G401 (cell line): ENCODE data around the gene HDLBP. TPM values are rescaled to one million over a fixed set of nuclear protein-coding genes. Genes with fewer than 3 reads are reported as not detected.

Experiments used
- DNase-seq: peaks from one replicate; pipeline ENCODE4 v3.0.0-alpha.2; 2015; ENCODE audit warnings: low spot score
- in situ Hi-C: cut with HindIII; loops from 2 replicates; pipeline ENCODE4 v1.10.0; 2016; ENCODE audit warnings: low sequenced_read_pairs, mixed read lengths
- total RNA-seq: library from RNA; depleted of rRNA; stranded (reverse); fragments of >200 nt; shearing (Covaris generic); gene quantifications from 2 replicates; pipeline ENCODE4 v1.2.3, GENCODE V29; 2014

HDLBP gene
- total RNA-seq, 1 experiment from 2014 or later, result 442 TPM

DNA sequence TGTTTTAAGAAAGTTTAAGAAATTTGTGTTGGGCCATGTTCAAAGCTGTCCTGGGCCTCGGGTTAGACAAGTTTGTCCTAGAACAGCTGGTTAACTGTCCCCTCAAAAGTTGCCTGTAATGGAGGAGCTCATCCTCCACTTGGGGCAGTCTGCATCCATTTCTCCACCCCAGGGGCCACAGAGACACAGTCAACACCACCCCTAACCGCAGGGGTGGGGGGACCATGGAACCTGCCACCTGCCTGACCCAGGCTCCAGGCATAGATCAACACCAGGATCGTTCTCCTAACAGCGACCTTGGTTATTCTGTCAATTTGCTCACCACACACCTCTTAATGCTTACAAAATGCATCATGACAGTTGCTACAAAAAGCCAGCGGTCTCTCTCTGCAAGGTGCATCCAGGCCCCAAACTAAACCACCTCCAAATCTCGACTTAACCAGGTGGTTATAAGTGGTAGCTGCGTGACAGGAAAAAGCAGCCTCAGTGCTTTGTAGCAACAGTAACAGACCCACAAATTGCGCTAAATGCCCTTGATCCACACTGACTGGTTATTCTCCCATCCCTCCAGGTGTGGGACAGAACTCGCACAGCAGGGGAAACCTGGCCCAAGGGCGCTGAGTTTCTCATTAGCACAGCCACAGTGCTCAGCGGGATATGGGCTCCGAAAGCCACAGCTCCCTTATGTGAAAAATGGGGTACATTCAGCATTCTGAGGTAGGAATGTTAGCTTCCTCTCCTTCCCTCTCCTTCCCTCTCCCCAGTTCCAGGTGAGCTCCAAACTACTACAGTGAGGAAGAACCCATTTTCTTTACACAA, 48.0 kb downstream of the HDLBP start:
- in situ Hi-C loops, result no loop called here
- no peak for DNase-seq

- no peak for DNase-seq
- in situ Hi-C loops, result no loop called here
Measured at GRCh38 chr2:241265506-241265905, 50.0 kb downstream of the HDLBP start.

DNA sequence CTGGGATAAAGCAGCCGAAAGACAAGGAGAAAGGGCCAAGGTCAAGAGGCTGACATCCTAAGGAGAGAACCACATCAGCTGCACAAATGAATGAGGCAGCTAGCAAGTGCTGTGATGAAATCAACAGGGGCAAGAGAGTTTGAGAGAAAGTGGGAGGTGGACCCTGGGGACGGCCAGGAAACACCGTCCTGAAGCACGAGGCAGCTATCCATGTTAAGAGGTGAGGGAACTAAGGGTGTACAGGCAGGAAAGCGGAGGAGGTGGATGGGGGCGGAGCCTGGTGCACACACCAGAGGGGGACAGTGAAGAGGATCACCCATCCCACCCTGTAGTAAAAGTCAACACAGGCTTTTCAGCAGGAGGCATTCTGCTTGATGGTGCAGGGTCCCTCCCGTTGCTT, 52.4 kb downstream of the HDLBP start:
- DNase-seq, result no peak
- in situ Hi-C loops, result no loop called here

DNA sequence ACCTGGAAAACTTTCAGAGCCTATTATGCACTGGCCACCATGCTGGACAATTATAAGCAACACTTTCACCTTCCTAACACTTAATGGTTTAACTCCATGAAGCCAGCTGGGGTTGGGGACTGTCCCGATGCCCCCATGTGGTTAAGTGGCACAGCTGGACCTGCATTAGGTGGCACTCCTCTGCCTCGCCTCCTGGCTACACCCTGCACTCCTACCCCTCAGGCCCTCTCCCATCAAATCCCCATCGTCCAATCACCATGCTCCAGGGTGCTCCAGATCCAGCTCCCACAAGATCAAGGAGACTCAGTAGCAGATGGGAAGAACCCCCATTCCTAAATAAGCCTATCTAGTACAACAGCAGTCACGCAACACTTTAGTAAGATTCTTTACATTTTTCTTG, 53.8 kb downstream of the HDLBP start:
- in situ Hi-C loops, result no loop called here
- no peak for DNase-seq

GRCh38 chr2:241260911-241261310, 54.6 kb downstream of the HDLBP start:
- no peak for DNase-seq
- in situ Hi-C loops, result no loop called here

DNA sequence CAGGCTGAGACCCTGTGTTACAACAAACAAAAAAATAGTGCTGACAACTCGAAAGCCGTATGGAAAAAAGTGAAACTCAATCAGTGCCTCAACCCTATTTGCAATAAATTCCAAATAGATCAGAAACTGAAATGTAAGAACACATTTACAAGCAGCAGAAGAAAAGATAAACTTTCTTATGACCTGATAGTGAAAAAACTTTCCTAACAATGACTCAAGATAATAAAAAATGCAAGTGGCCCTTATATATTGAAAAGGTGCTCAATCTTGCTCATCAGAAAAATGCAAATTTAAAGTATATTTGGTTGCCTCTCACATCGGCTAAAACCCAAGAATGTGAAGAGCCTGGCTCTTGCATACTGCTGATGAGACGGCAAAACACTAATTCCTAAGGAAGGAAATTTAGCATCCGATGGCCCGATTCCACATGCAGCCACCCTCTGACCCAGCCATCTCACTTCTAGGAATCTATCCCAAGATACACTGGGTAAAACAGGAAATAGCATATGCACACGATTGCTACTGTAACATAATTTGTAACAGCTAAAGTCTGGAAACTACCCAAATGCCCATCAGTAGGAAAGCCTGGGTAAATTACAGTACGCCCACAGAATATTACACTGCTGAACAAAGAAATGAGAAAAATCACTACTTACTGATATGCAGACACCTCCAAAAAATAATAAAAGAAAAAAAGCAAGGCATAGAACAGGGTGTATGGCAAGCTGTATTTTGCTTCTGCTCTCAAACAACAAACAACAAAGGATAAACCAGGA, 56.8 kb downstream of the HDLBP start:
- in situ Hi-C loops, result no loop called here

DNA sequence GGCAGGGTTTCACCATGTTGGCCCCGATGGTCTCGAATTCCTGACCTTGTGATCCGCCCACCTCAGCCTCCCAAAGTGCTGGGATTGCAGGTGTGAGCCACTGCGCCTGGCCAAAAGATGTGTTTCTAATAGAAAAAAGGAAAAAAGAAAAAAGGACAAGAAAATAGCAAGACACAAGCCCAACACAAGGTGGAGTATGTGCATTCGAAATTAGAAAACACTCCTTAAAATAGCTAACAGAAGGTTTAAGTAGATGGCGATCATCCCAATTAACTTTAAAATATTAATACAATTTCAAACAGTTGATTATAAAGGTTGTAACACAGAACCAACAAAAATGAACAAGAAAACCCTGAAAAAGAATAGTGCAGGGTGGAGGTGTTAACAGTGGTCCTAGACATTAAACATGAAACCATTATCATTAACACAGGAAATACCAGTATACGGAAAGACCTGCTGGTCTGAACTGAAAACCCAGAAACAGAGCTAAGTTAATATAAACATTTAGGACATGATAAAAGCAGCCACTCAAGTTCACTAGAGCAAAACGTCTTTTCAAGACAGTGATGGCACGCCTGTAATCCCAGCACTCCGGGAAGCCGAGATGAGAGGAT, 57.9 kb downstream of the HDLBP start:
- in situ Hi-C loops, result no loop called here
- DNase-seq, result no peak

More for the DNA sequence above, 56.8 kb downstream of the HDLBP start:
- DNase-seq, result no peak

DNA sequence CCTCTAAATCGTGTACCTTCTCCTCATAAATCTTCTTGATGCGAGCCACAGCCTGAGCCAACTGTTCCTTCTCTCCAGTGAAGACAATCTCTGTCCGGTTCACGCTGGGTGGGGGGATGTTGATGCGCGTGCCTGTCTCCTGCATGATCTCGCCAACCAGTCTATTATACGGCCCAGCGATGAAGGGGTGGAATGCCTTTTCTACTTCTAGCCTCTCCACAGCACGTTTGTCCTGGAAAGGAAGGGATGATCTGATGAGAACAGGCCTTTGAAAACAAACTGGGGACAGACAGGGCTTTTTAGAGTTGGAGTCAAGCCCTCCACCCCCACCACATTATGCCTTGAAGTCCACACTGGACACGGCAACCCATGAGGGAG, 59.3 kb downstream of the HDLBP start:
- in situ Hi-C loops, result no loop called here
- DNase-seq, result no peak

GRCh38 chr2:241255542-241256167, 59.8 kb downstream of the HDLBP start:
- in situ Hi-C loops, result no loop called here

GRCh38 chr2:241254904-241255351, 60.5 kb downstream of the HDLBP start:
- DNase-seq, result no peak
- in situ Hi-C loops, result no loop called here

More at GRCh38 chr2:241255542-241256167, 59.8 kb downstream of the HDLBP start:
- no peak for DNase-seq

DNA sequence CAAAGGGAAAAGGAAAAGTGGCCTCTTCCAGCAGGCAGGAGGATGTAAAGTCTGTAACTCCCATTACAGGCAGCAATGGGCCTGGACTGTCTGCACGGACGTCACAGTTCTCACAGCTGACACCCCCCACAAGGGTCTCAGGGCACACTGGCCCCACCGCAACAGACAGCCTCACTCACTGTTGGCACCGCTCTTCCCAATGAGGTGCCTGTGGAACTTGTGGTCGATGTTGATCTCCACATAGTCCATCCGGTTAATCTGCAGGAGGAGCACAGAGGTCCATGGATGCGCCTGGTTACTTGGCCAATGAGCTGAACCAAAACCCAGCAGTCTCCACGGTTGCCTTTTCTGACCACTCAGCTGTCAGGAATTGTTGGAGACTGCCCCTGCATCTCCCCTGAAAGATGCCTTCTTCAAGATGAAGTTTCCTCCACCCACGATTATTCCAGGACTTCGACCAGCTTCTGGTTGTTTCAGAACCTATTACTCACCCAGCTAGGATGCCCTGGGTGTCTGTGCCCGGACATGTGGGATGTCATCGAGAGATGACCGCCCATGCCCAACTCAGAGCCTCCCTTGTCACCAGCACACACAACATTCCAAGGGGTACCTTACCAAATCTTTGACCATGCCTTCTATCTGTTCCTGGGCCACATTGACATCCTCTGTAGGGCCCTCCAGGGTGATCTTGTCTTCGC, 62.5 kb downstream of the HDLBP start:
- in situ Hi-C loops, result no loop called here
- no peak for DNase-seq

GRCh38 chr2:241249654-241250053, 65.8 kb downstream of the HDLBP start:
- DNase-seq, result no peak
- in situ Hi-C loops, result no loop called here

DNA sequence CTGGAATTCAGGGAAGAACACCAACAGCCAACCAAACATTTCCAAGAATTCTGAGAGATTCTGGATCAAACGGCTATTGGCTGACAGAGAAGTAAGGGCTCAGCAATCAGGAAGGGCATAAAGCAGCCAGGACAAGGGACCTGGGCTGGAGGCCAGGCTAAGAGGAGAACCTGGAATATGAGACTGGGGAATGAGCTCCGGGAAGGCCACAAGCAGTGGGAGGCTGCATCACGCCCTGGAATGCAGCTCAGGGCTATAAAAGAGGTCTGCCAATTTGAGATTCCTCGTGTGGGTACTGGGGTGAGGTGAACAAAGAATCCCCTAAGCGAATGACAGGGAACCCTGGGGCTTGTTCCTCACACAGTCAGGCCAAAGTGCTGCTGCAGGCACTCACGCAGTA, 66.6 kb downstream of the HDLBP start:
- DNase-seq, result no peak
- in situ Hi-C loops, result no loop called here

DNA sequence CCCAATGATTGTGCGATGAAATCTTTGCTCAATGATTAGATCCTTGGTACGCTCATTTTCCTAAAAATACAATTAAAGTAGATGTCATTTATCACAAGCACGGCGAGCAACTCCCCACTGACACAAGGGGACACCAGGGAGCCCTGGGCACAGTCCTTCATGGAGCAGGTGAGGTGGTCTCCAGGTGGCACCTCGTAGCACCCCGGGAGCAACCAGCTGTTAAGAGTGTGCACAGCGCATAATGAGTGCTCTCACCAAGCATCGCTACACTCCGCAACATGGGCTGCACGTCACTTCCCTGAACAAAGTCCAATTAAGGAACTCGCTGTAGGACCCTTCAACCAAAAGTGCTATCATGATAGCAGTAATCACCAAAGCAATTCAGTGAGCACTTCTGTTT, 67.2 kb downstream of the HDLBP start:
- DNase-seq, result no peak
- in situ Hi-C loops, result no loop called here

DNA sequence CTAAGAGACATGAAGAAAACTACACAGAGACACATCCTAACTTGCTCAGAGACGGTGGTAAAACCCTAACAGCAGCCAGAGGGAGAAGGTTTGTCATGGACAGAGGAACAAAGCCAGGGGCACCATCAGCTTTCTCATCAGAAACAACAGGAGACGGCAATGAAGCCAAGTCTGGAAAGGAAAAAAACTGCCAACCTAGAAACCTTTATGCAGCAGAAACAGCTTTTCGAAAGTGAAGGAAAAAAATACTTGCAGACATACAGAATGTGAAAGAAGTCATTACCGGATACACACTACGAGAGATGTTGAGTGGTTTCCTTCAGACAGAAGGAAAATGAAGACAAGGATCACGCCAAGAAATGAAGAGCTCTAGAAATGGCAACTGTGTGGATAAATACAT, 71.1 kb downstream of the HDLBP start:
- no peak for DNase-seq
- in situ Hi-C loops, result no loop called here

GRCh38 chr2:241242306-241242705, 73.2 kb downstream of the HDLBP start:
- in situ Hi-C loops, result no loop called here
- no peak for DNase-seq

GRCh38 chr2:241241669-241242068, 73.8 kb downstream of the HDLBP start:
- in situ Hi-C loops, result no loop called here
- DNase-seq, result no peak

DNA sequence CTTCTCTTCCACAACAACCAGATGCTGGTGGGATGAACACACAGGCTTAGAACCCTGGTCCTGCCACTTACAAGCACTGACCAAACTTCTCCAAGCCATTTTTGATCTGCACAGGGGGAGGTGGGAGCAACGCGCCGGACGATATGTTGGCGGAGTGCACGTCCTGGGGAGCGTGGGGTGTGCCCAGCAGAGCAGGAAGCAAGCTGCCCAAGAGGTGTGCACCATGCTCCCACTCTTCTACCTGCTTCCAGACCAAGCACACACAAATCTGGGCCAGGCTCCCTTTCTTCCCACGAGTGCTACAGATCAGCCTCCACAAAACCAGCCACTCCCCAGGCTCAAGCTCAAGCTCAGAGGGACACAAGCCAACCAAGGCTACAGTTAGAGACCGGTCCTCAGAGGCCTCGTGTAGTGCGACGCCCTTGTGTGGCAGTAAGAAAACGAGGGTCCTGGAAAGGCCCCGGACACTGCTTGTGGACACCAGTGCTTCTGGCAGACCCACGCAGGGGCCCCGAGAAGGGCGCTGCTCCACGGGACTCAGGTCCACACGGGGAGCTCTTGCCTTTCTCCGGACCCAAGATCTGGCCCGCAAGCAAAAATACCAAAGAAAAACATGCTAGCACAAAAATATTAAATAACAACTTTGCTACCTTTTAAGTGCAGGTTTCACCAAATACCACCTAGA, 75.0 kb downstream of the HDLBP start:
- DNase-seq, result no peak
- in situ Hi-C loops, result no loop called here
